ENCODE data around the gene TRAK2.

GRCh38 chr2:201448701-201449100 lies 2.6 kb downstream of the TRAK2 start:
- no peak for TF ChIP-seq EZH2 (IDR thresholded peaks at IDR 0.05; ENCODE audit: low read length, missing control alignments)
- TF ChIP-seq, protein P1, sequence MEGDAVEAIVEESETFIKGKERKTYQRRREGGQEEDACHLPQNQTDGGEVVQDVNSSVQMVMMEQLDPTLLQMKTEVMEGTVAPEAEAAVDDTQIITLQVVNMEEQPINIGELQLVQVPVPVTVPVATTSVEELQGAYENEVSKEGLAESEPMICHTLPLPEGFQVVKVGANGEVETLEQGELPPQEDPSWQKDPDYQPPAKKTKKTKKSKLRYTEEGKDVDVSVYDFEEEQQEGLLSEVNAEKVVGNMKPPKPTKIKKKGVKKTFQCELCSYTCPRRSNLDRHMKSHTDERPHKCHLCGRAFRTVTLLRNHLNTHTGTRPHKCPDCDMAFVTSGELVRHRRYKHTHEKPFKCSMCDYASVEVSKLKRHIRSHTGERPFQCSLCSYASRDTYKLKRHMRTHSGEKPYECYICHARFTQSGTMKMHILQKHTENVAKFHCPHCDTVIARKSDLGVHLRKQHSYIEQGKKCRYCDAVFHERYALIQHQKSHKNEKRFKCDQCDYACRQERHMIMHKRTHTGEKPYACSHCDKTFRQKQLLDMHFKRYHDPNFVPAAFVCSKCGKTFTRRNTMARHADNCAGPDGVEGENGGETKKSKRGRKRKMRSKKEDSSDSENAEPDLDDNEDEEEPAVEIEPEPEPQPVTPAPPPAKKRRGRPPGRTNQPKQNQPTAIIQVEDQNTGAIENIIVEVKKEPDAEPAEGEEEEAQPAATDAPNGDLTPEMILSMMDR (conservative IDR thresholded peaks at IDR 0.05 in 1 of 2, IDR thresholded peaks at IDR 0.05 in 1 of 2; ENCODE audit: low read depth in 1 of 2, low read length in 2 of 2) = no peak

Measured in fibroblast of lung (primary cell).